OCI-LY3 (cell line): ENCODE data around the gene ZYX.

ENCODE experiments used
- H2AFZ ChIP-seq: fragments of 200-600, 300-600 bp; shearing (Covaris generic); 2 replicates; pipeline ENCODE4 v1.6.0; 2014; ENCODE audit warnings: antibody characterized with exemption, low read depth, low read length
- H3K27ac ChIP-seq: fragments of 200-600, 300-600 bp; sonication (generic); 2 replicates; pipeline ENCODE4 v1.5.1; 2014; ENCODE audit warnings: mild to moderate bottlenecking, low read length, moderate library complexity, mixed read lengths
- H3K27me3 ChIP-seq: fragments of 200-600, 300-600 bp; sonication (generic); 2 replicates; pipeline ENCODE4 v1.6.1; 2014; ENCODE audit warnings: low read depth, low read length, mixed read lengths
- H3K36me3 ChIP-seq: fragments of 200-600, 300-600 bp; sonication (generic); replicated peaks from 2 replicates; pipeline ENCODE3; 2014; ENCODE audit warnings: low read depth, low read length, mixed read lengths
- H3K4me1 ChIP-seq: fragments of 300-600, 200-600 bp; sonication (generic); 2 replicates; pipeline ENCODE4 v1.6.1; 2014; ENCODE audit warnings: low read length, mixed read lengths
- H3K4me2 ChIP-seq: fragments of 200-600, 300-600 bp; sonication (generic); 2 replicates; pipeline ENCODE4 v1.6.1; 2014; ENCODE audit warnings: low read length, mixed read lengths
- H3K4me3 ChIP-seq: fragments of 300-600, 200-600 bp; sonication (generic); 2 replicates; pipeline ENCODE4 v1.5.1; 2014; ENCODE audit warnings: antibody characterized with exemption, mild to moderate bottlenecking, low read length, moderate library complexity
- H3K79me2 ChIP-seq: fragments of 300-600, 200-600 bp; shearing (Covaris generic); 2 replicates; pipeline ENCODE4 v1.6.1; 2014; ENCODE audit warnings: mild to moderate bottlenecking, low read length, mixed read lengths
- H3K9ac ChIP-seq: fragments of 300-600, 200-600 bp; shearing (Covaris generic); 2 replicates; pipeline ENCODE4 v1.6.0; 2014; ENCODE audit warnings: mild to moderate bottlenecking, low read length, moderate library complexity
- H3K9me3 ChIP-seq: fragments of 200-600, 300-600 bp; shearing (Covaris generic); 2 replicates; pipeline ENCODE4 v1.6.1; 2014; ENCODE audit warnings: low read length, mixed read lengths; ENCODE audit not compliant: insufficient read depth
- H4K20me1 ChIP-seq: fragments of 200-600, 300-600 bp; sonication (generic); 2 replicates; pipeline ENCODE4 v1.6.1; 2016; ENCODE audit warnings: low read length, mixed read lengths; ENCODE audit not compliant: insufficient read depth
- CTCF ChIP-seq: fragments of 200-600, 300-600 bp; sonication (generic); IDR thresholded peaks from 2 replicates; pipeline ENCODE4 v1.5.1; 2014; ENCODE audit warnings: antibody characterized with exemption, low read length, low read depth
- EZH2phosphoT487 ChIP-seq: fragments of 200-600 bp; shearing (Covaris generic); IDR thresholded peaks from 2 replicates; pipeline ENCODE4 v1.6.1; 2018; ENCODE audit warnings: antibody characterized with exemption, mixed run types, low read depth

Gene ZYX

GRCh38 chr7:143381427-143382125 lies 431 bp downstream of the ZYX start:
- no peaks in the 10 kb centered on the region for H3K9me3 ChIP-seq
- TF ChIP-seq EZH2phosphoT487 (no peak), CTCF (no peak)
- H3K27me3 ChIP-seq: no peaks in the 10 kb centered on the region
- H4K20me1 ChIP-seq: peaks cover 14% of the 10 kb centered on the region
- H3K4me3 ChIP-seq: peak overlapping the region; percentile 93
- H3K4me2 ChIP-seq: peak overlapping the region; percentile 83
- peaks cover 28% of the 10 kb centered on the region for H3K79me2 ChIP-seq
- H3K9ac ChIP-seq: peak overlapping the region; percentile 98
- H3K27ac ChIP-seq: peak overlapping the region; percentile 76
- H3K4me1 ChIP-seq: peaks cover 14% of the 10 kb centered on the region
- H2AFZ ChIP-seq: no peak overlapping the region
- H3K36me3 ChIP-seq: peaks cover 9% of the 10 kb centered on the region

GRCh38 chr7:143382126-143382790 lies 1.1 kb downstream of the ZYX start:
- no peaks in the 10 kb centered on the region for H3K27me3 ChIP-seq
- H3K79me2 ChIP-seq: peaks cover 28% of the 10 kb centered on the region
- H3K4me2 ChIP-seq: peak overlapping the region; percentile 83
- H4K20me1 ChIP-seq: peaks cover 18% of the 10 kb centered on the region
- peaks cover 14% of the 10 kb centered on the region for H3K4me1 ChIP-seq
- H3K9ac ChIP-seq: peak overlapping the region; percentile 98
- no peak overlapping the region for H2AFZ ChIP-seq
- TF ChIP-seq EZH2phosphoT487 (no peak), CTCF (no peak)
- peak overlapping the region; percentile 93 for H3K4me3 ChIP-seq
- no peaks in the 10 kb centered on the region for H3K9me3 ChIP-seq
- peaks cover 9% of the 10 kb centered on the region for H3K36me3 ChIP-seq
- H3K27ac ChIP-seq: no peak overlapping the region

- no peak overlapping the region for H2AFZ ChIP-seq
- no peak overlapping the region for H3K4me2 ChIP-seq
- H3K9me3 ChIP-seq: no peaks in the 10 kb centered on the region
- H3K27me3 ChIP-seq: no peaks in the 10 kb centered on the region
- peaks cover 24% of the 10 kb centered on the region for H4K20me1 ChIP-seq
- H3K9ac ChIP-seq: no peak overlapping the region
- H3K79me2 ChIP-seq: peaks cover 28% of the 10 kb centered on the region
- peaks cover 9% of the 10 kb centered on the region for H3K36me3 ChIP-seq
- H3K27ac ChIP-seq: no peak overlapping the region
- TF ChIP-seq CTCF (no peak), EZH2phosphoT487 (no peak)
- no peak overlapping the region for H3K4me3 ChIP-seq
- peaks cover 14% of the 10 kb centered on the region for H3K4me1 ChIP-seq
Measured at GRCh38 chr7:143382791-143383641, 1.9 kb downstream of the ZYX start.

GRCh38 chr7:143383642-143383957 lies 2.5 kb downstream of the ZYX start:
- Histone ChIP-seq H3K9ac (no peak overlapping the region), H3K4me1 (peaks cover 14% of the 10 kb centered on the region), H3K9me3 (no peaks in the 10 kb centered on the region), H4K20me1 (peaks cover 24% of the 10 kb centered on the region), H3K4me3 (no peak overlapping the region), H3K4me2 (no peak overlapping the region), H3K27me3 (no peaks in the 10 kb centered on the region), H3K27ac (no peak overlapping the region), H3K79me2 (peaks cover 28% of the 10 kb centered on the region), H2AFZ (no peak overlapping the region), H3K36me3 (peaks cover 9% of the 10 kb centered on the region)
- TF ChIP-seq CTCF (no peak), EZH2phosphoT487 (no peak)
